Transverse colon (tissue), 4 donors: ENCODE data around the gene MEIOB.

Source experiments
- EP300 ChIP-seq: sonication (generic); formaldehyde crosslinking; IDR thresholded peaks from one replicate; pipeline ENCODE4 v1.6.1; 2017; ENCODE audit warnings: antibody characterized with exemption, low read depth
- POLR2A ChIP-seq: fragments of 450-650 bp; IDR thresholded peaks from one replicate; pipeline ENCODE4 v1.6.1; 2016; ENCODE audit warnings: antibody characterized with exemption, mild to moderate bottlenecking, moderate library complexity
- POLR2AphosphoS5 ChIP-seq, 3 donors: sonication (generic); formaldehyde crosslinking; IDR thresholded peaks; one replicate each; pipeline ENCODE4 v1.6.1; 2016; ENCODE audit warnings: antibody characterized with exemption in 3 of 3
- TF ChIP-seq, protein P1 (sequence below), 5 experiments: fragments of 200-600 bp in 3 of 5; fragments of 450-650 bp in 2 of 5; sonication (generic) in 3 of 5; IDR thresholded peaks; 1 replicate in 2 of 5; 2 replicates in 3 of 5; pipeline ENCODE4 v1.5.1; 2016 to 2017; ENCODE audit warnings: antibody characterized with exemption in 5 of 5, inconsistent platforms in 3 of 5, mild to moderate bottlenecking in 2 of 5, moderate library complexity in 1 of 5

DNA sequence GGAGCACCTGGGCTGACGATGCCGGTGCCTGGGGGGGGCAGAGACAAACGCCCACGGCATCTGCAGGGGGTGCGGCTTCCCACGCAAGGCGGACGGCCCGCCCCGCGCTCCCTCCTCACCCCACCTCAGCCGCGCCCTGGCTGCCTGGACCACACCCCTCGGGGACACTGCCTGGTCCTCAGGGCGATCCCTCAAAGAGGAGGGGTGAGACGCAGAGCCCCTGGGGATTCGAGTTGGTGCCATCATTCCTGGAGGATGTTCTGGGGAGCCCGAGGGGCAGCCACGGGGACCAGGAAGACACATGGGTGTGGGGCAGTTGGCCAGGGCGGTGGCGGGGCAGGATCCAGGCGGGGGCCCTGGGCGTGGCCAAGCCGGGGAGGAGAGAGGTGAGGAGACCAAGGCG lies 82.3 kb downstream of the MEIOB start:
- TF ChIP-seq, protein P1, sequence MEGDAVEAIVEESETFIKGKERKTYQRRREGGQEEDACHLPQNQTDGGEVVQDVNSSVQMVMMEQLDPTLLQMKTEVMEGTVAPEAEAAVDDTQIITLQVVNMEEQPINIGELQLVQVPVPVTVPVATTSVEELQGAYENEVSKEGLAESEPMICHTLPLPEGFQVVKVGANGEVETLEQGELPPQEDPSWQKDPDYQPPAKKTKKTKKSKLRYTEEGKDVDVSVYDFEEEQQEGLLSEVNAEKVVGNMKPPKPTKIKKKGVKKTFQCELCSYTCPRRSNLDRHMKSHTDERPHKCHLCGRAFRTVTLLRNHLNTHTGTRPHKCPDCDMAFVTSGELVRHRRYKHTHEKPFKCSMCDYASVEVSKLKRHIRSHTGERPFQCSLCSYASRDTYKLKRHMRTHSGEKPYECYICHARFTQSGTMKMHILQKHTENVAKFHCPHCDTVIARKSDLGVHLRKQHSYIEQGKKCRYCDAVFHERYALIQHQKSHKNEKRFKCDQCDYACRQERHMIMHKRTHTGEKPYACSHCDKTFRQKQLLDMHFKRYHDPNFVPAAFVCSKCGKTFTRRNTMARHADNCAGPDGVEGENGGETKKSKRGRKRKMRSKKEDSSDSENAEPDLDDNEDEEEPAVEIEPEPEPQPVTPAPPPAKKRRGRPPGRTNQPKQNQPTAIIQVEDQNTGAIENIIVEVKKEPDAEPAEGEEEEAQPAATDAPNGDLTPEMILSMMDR (IDR thresholded peaks at IDR 0.05): no peak
- no peak for TF ChIP-seq POLR2A
- TF ChIP-seq POLR2AphosphoS5 (IDR thresholded peaks at IDR 0.05): no peak
- no peak for TF ChIP-seq EP300
